CD4-positive, alpha-beta T cell (primary cell): Measurements from ENCODE around the gene KCNQ1. TPM values are rescaled to one million over a fixed set of nuclear protein-coding genes. Genes with fewer than 3 reads are reported as not detected.
A peak's percentile ranks its signal among the peaks of the same experiment; 100 is the strongest.

Experiments
- ATAC-seq: fragments of 200-7000 bp; cut with Tn5 transposase; one replicate; pipeline ENCODE4 v1.10.0; 2022; ENCODE audit warnings: mild to moderate bottlenecking; ENCODE audit not compliant: poor library complexity
- CTCF ChIA-PET: fragments of 350-600 bp; sonication (Branson Sonifier 250); formaldehyde crosslinking; loops from one replicate; lab custom pipeline; 2021; ENCODE audit warnings: antibody characterized with exemption, inconsistent platforms; lab: Charles Lee
- POLR2A ChIA-PET: fragments of 350-600 bp; sonication (Branson Sonifier 250); formaldehyde crosslinking; loops from one replicate; lab custom pipeline; 2021; ENCODE audit warnings: antibody characterized with exemption, inconsistent platforms; lab: Charles Lee
- DNase-seq, 14 experiments: peaks; one replicate each; pipeline ENCODE4 v3.0.0-alpha.2; 2013 to 2020; ENCODE audit warnings: mixed read lengths in 2 of 14
- H3K27ac ChIP-seq, 2 donors: one replicate each; pipeline versions ENCODE4 v1.5.1 to v1.7.0; 2013; ENCODE audit warnings: low read length in 2 of 2, low read depth in 1 of 2, mild to moderate bottlenecking in 1 of 2
- H3K27me3 ChIP-seq, 2 experiments: 1 replicate in 1 of 2; 2 replicates in 1 of 2; pipeline versions ENCODE4 v1.6.1 to v1.7.0; 2013; ENCODE audit warnings: low read length in 2 of 2, control low read depth in 1 of 2, mild to moderate bottlenecking in 1 of 2, moderate library complexity in 1 of 2; ENCODE audit not compliant: insufficient read depth in 2 of 2, control insufficient read depth in 1 of 2
- H3K36me3 ChIP-seq: one replicate; pipeline ENCODE4 v1.6.1; 2013; ENCODE audit warnings: low read length, control low read depth; ENCODE audit not compliant: insufficient read depth
- H3K4me1 ChIP-seq: one replicate; pipeline ENCODE4 v1.6.1; 2013; ENCODE audit warnings: low read length, control low read depth; ENCODE audit not compliant: insufficient read depth
- H3K4me3 ChIP-seq: one replicate; pipeline ENCODE4 v1.5.1; 2013; ENCODE audit warnings: mild to moderate bottlenecking, low read length, moderate library complexity
- H3K9me3 ChIP-seq, 2 experiments: 1 replicate in 1 of 2; 2 replicates in 1 of 2; pipeline versions ENCODE4 v1.6.1 to v1.7.0; 2013; ENCODE audit warnings: low read length in 2 of 2, mild to moderate bottlenecking in 2 of 2, control low read depth in 1 of 2, moderate library complexity in 1 of 2; ENCODE audit not compliant: control insufficient read depth in 1 of 2, insufficient read depth in 1 of 2
- H3K27ac Mint-ChIP-seq: one replicate; pipeline ENCODE4 v1.8.0; 2020; ENCODE audit warnings: mixed read lengths
- H3K27me3 Mint-ChIP-seq: one replicate; pipeline ENCODE4 v1.8.0; 2021; ENCODE audit warnings: mixed read lengths
- H3K36me3 Mint-ChIP-seq: one replicate; pipeline ENCODE4 v1.8.0; 2021; ENCODE audit warnings: low read depth, mixed read lengths
- H3K4me1 Mint-ChIP-seq: one replicate; pipeline ENCODE4 v1.8.0; 2021; ENCODE audit warnings: low read depth, mixed read lengths
- H3K4me3 Mint-ChIP-seq: one replicate; pipeline ENCODE4 v1.8.0; 2020; ENCODE audit warnings: mild to moderate bottlenecking, mixed read lengths
- H3K9me3 Mint-ChIP-seq: one replicate; pipeline ENCODE4 v1.8.0; 2020; ENCODE audit warnings: mixed read lengths
- CTCF ChIP-seq: fragments of 200-600 bp; IDR thresholded peaks from one replicate; pipeline ENCODE4 v1.8.0; 2022; ENCODE audit warnings: antibody characterized with exemption, mild to moderate bottlenecking
- intact Hi-C, 2 experiments: fragments of 100-400 bp; cut with DNase I in 1 of 2; cut with micrococcal nuclease in 1 of 2; formaldehyde crosslinking; loops; one replicate each; pipeline versions ENCODE4 v1.15.1 to v1.9.0; 2023 to 2025; cut with DNase I, micrococcal nuclease
- total RNA-seq, 174 experiments: library from RNA in 2 of 174; stranded (reverse) in 2 of 174; gene quantifications; one replicate each; pipeline ENCODE4 v1.2.3 and lab custom pipeline; 2021 to 2026

Gene KCNQ1
- total RNA-seq, 2 experiments from 2014 or later = 31.3 to 33.1 TPM

GRCh38 chr11:2509481-2510001 lies 64.7 kb downstream of the KCNQ1 start:
- Histone ChIP-seq H3K4me3 (no peak overlapping the region), H3K9me3 (no peaks in the 10 kb centered on the region), H3K4me1 (peaks cover 6% of the 10 kb centered on the region), H3K27ac (no peak overlapping the region), H3K27me3 (no peaks in the 10 kb centered on the region), H3K36me3 (no peaks in the 10 kb centered on the region)
- intact Hi-C loops = no loop called here
- no peak overlapping the region for H3K27ac Mint-ChIP-seq
- CTCF ChIA-PET = no interaction called here
- ATAC-seq (no peak), DNase-seq (peak in 1 of 14 experiments; percentile 30)
- no peaks in the 10 kb centered on the region for H3K36me3 Mint-ChIP-seq
- no peak for TF ChIP-seq CTCF
- POLR2A ChIA-PET = no interaction called here
- H3K4me1 Mint-ChIP-seq = peaks cover 25% of the 10 kb centered on the region
- H3K27me3 Mint-ChIP-seq = no peaks in the 10 kb centered on the region
- no peak overlapping the region for H3K4me3 Mint-ChIP-seq
- no peaks in the 10 kb centered on the region for H3K9me3 Mint-ChIP-seq

- DNase-seq = peak in 1 of 14 experiments; percentile 6
- intact Hi-C loops = no loop called here
- Histone ChIP-seq H3K4me1 (peaks cover 6% of the 10 kb centered on the region), H3K27me3 (no peaks in the 10 kb centered on the region), H3K36me3 (no peaks in the 10 kb centered on the region), H3K4me3 (no peak overlapping the region), H3K27ac (no peak overlapping the region), H3K9me3 (no peaks in the 10 kb centered on the region)
- Mint-ChIP-seq H3K4me1 (peaks cover 17% of the 10 kb centered on the region), H3K4me3 (no peak overlapping the region), H3K27ac (no peak overlapping the region), H3K27me3 (no peaks in the 10 kb centered on the region), H3K36me3 (no peaks in the 10 kb centered on the region), H3K9me3 (no peaks in the 10 kb centered on the region)
- POLR2A ChIA-PET = no interaction called here
- ATAC-seq = no peak
- no peak for TF ChIP-seq CTCF
- CTCF ChIA-PET = no interaction called here
These were observed 66.0 kb downstream of the KCNQ1 start for GRCh38 chr11:2510626-2511402.

GRCh38 chr11:2511421-2512369 lies 66.9 kb downstream of the KCNQ1 start:
- no peak overlapping the region for H3K27ac ChIP-seq
- H3K36me3 ChIP-seq = no peaks in the 10 kb centered on the region
- Mint-ChIP-seq H3K27me3 (no peaks in the 10 kb centered on the region), H3K27ac (no peak overlapping the region), H3K4me1 (peaks cover 14% of the 10 kb centered on the region), H3K9me3 (no peaks in the 10 kb centered on the region), H3K4me3 (no peak overlapping the region), H3K36me3 (no peaks in the 10 kb centered on the region)
- POLR2A ChIA-PET = no interaction called here
- peaks cover 6% of the 10 kb centered on the region for H3K4me1 ChIP-seq
- H3K4me3 ChIP-seq = no peak overlapping the region
- no peak for TF ChIP-seq CTCF
- CTCF ChIA-PET = no interaction called here
- no peaks in the 10 kb centered on the region for H3K27me3 ChIP-seq
- no peaks in the 10 kb centered on the region for H3K9me3 ChIP-seq
- ATAC-seq (no peak), DNase-seq (peak in 1 of 14 experiments; percentile 12)
- intact Hi-C loops = no loop called here
